Measurements from ENCODE around the gene CDK11A. TPM values are rescaled to one million over a fixed set of nuclear protein-coding genes. Genes with fewer than 3 reads are reported as not detected.
"Not testable (repeated sequence)": the region's sequence is repeated elsewhere in the genome, so short reads cannot be mapped to it uniquely, and the experiment has no call there.

Gene CDK11A
- total RNA-seq, 3 donors from 2014 or later: 27.8 to 51.8 (median 41.6) TPM

GRCh38 chr1:1753607-1754005 lies 29.4 kb upstream of the CDK11A start:
- intact Hi-C loops (cut with DNase I; ENCODE audit: low total_unique reads): no loop called here
- no peaks in the 10 kb centered on the region for H3K36me3 ChIP-seq

GRCh38 chr1:1752636-1753606 lies 28.8 kb upstream of the CDK11A start:
- TF ChIP-seq CTCF (IDR thresholded peaks at IDR 0.05) (peak in 1 of 3 donors; percentile 29), POLR2A (IDR thresholded peaks at IDR 0.05) (no peak)
- H3K9me3 ChIP-seq: no peaks in the 10 kb centered on the region
- no peaks in the 10 kb centered on the region for H3K27me3 ChIP-seq
- intact Hi-C loops (cut with DNase I; ENCODE audit: low total_unique reads): no loop called here
- no peak overlapping the region for H3K27ac ChIP-seq
- no peak overlapping the region for H3K4me3 ChIP-seq
- H3K4me1 ChIP-seq: no peaks in the 10 kb centered on the region
- H3K36me3 ChIP-seq: no peaks in the 10 kb centered on the region
- no peak for DNase-seq (ENCODE audit: low spot score in 2 of 2)

More at GRCh38 chr1:1753607-1754005, 29.4 kb upstream of the CDK11A start:
- TF ChIP-seq CTCF (IDR thresholded peaks at IDR 0.05) (no peak), POLR2A (IDR thresholded peaks at IDR 0.05) (no peak), POLR2AphosphoS5 (IDR thresholded peaks at IDR 0.05) (no peak)
- DNase-seq (ENCODE audit: low spot score in 2 of 2): no peak
- H3K27me3 ChIP-seq: no peaks in the 10 kb centered on the region
- no peaks in the 10 kb centered on the region for H3K4me1 ChIP-seq
- no peaks in the 10 kb centered on the region for H3K9me3 ChIP-seq
- no peak overlapping the region for H3K27ac ChIP-seq
- H3K4me3 ChIP-seq: no peak overlapping the region

- H3K36me3 ChIP-seq: no peaks in the 10 kb centered on the region
- H3K27ac ChIP-seq: no peak overlapping the region
- H3K4me3 ChIP-seq: no peak overlapping the region
- no peaks in the 10 kb centered on the region for H3K27me3 ChIP-seq
- no peaks in the 10 kb centered on the region for H3K9me3 ChIP-seq
- no peak for DNase-seq (ENCODE audit: low spot score in 2 of 2)
- intact Hi-C loops (cut with DNase I; ENCODE audit: low total_unique reads): no loop called here
- H3K4me1 ChIP-seq: no peaks in the 10 kb centered on the region
- TF ChIP-seq CTCF (IDR thresholded peaks at IDR 0.05): no peak
- no peak for TF ChIP-seq POLR2A (IDR thresholded peaks at IDR 0.05)
- TF ChIP-seq POLR2AphosphoS5 (IDR thresholded peaks at IDR 0.05): no peak
Observed at GRCh38 chr1:1752190-1752589, 28.0 kb upstream of the CDK11A start.

GRCh38 chr1:1749941-1750340 lies 25.8 kb upstream of the CDK11A start:
- H3K27ac ChIP-seq; H3K4me1 ChIP-seq; DNase-seq (ENCODE audit: low spot score in 2 of 2); intact Hi-C loops (cut with DNase I; ENCODE audit: low total_unique reads); H3K36me3 ChIP-seq; H3K27me3 ChIP-seq; H3K9me3 ChIP-seq; H3K4me3 ChIP-seq: not testable (repeated sequence)

GRCh38 chr1:1748686-1749321 lies 24.6 kb upstream of the CDK11A start:
- no peak for DNase-seq (ENCODE audit: low spot score in 2 of 2)
- Histone ChIP-seq H3K4me3 (no peak overlapping the region), H3K9me3 (no peaks in the 10 kb centered on the region), H3K36me3 (no peaks in the 10 kb centered on the region), H3K27ac (no peak overlapping the region), H3K27me3 (no peaks in the 10 kb centered on the region), H3K4me1 (no peaks in the 10 kb centered on the region)
- intact Hi-C loops (cut with DNase I; ENCODE audit: low total_unique reads): no loop called here
- TF ChIP-seq POLR2AphosphoS5 (IDR thresholded peaks at IDR 0.05) (no peak), POLR2A (IDR thresholded peaks at IDR 0.05) (no peak), CTCF (IDR thresholded peaks at IDR 0.05) (no peak)

- peak overlapping the region in 2 of 3 donors; percentile 57 to 77 for H3K4me3 ChIP-seq
- peak overlapping the region; percentile 91 to 92 for H3K27ac ChIP-seq
- H3K27me3 ChIP-seq; DNase-seq (ENCODE audit: low spot score in 2 of 2); H3K4me1 ChIP-seq; intact Hi-C loops (cut with DNase I; ENCODE audit: low total_unique reads); H3K9me3 ChIP-seq; H3K36me3 ChIP-seq: not testable (repeated sequence)
Observed at GRCh38 chr1:1746566-1746909, 22.4 kb upstream of the CDK11A start.

Measured in breast epithelium (tissue), 4 donors.